HepG2 (cell line): Measurements from ENCODE around the gene STX10. TPM values are rescaled to one million over a fixed set of nuclear protein-coding genes. Genes with fewer than 3 reads are reported as not detected.

Experiments
- KIAA2018 ChIP-seq: sonication (generic); formaldehyde crosslinking; IDR thresholded peaks from 2 replicates; pipeline ENCODE4 v1.5.0; 2020; ENCODE audit warnings: mild to moderate bottlenecking, missing genetic modification reagents, borderline replicate concordance
- PRDM10 ChIP-seq: sonication (generic); formaldehyde crosslinking; IDR thresholded peaks from 2 replicates; pipeline ENCODE4 v1.4.0; 2020; ENCODE audit warnings: low read depth, missing genetic modification reagents
- SSRP1 ChIP-seq: IDR thresholded peaks from 2 replicates; pipeline ENCODE4 v1.6.1; 2016; ENCODE audit warnings: control low read depth
- ZBTB38 ChIP-seq: sonication (generic); formaldehyde crosslinking; IDR thresholded peaks from 2 replicates; pipeline ENCODE4 v1.5.1; 2020; ENCODE audit warnings: mild to moderate bottlenecking, missing genetic modification reagents
- ZIK1 ChIP-seq: sonication (generic); formaldehyde crosslinking; IDR thresholded peaks from 2 replicates; pipeline ENCODE4 v1.5.0; 2020; ENCODE audit warnings: mild to moderate bottlenecking, low read depth, missing genetic modification reagents, borderline replicate concordance
- ZKSCAN5 ChIP-seq: sonication (generic); formaldehyde crosslinking; IDR thresholded peaks from 2 replicates; pipeline ENCODE4 v1.5.1; 2020; ENCODE audit warnings: mild to moderate bottlenecking, missing genetic modification reagents
- ZNF7 ChIP-seq: IDR thresholded peaks from 2 replicates; pipeline ENCODE4 v1.6.1; 2016; ENCODE audit warnings: missing biosample characterization, missing genetic modification reagents
- ZSCAN20 ChIP-seq: sonication (generic); formaldehyde crosslinking; IDR thresholded peaks from 2 replicates; pipeline ENCODE4 v1.4.0; 2020; ENCODE audit warnings: missing genetic modification reagents, mild to moderate bottlenecking, borderline replicate concordance
- polyA plus RNA-seq, 8 experiments: library from polyadenylated mRNA; depleted of rRNA in 3 of 8; stranded (reverse) in 7 of 8; unstranded in 1 of 8; fragments of >200 nt; fragmentation: Illumina TruSeq in 4 of 8; extraction: Trizol in 4 of 8; gene quantifications; 2 replicates each; pipeline versions ENCODE4 v1.2.1 to v1.2.3, GENCODE V29; 2011 to 2016; ENCODE audit warnings: low read depth in 4 of 8, missing spikeins in 1 of 8, mixed read lengths in 1 of 8; ENCODE audit not compliant: insufficient read depth in 1 of 8
- total RNA-seq, 5 experiments: library from RNA; depleted of rRNA; stranded (reverse); fragments of >200 nt; fragmentation: Illumina TruSeq; extraction: Trizol; gene quantifications; 2 replicates each; pipeline ENCODE4 v1.2.3, GENCODE V29; 2016; ENCODE audit warnings: low read depth in 1 of 5
- TF ChIP-seq, protein P1 (sequence below): sonication (generic); formaldehyde crosslinking; IDR thresholded peaks from 2 replicates; pipeline ENCODE4 v1.5.0; 2020; ENCODE audit warnings: mild to moderate bottlenecking, missing genetic modification reagents
- TF ChIP-seq, protein P2 (sequence below): sonication (generic); formaldehyde crosslinking; IDR thresholded peaks from 2 replicates; pipeline ENCODE4 v1.4.0; 2020; ENCODE audit warnings: mild to moderate bottlenecking, missing genetic modification reagents

STX10 gene
- total and polyA plus RNA-seq, 2 of the 13 experiments (the other 11 are each of a cell fraction or from before 2014, with no cell fraction given): 47.9 to 66.4 TPM

DNA sequence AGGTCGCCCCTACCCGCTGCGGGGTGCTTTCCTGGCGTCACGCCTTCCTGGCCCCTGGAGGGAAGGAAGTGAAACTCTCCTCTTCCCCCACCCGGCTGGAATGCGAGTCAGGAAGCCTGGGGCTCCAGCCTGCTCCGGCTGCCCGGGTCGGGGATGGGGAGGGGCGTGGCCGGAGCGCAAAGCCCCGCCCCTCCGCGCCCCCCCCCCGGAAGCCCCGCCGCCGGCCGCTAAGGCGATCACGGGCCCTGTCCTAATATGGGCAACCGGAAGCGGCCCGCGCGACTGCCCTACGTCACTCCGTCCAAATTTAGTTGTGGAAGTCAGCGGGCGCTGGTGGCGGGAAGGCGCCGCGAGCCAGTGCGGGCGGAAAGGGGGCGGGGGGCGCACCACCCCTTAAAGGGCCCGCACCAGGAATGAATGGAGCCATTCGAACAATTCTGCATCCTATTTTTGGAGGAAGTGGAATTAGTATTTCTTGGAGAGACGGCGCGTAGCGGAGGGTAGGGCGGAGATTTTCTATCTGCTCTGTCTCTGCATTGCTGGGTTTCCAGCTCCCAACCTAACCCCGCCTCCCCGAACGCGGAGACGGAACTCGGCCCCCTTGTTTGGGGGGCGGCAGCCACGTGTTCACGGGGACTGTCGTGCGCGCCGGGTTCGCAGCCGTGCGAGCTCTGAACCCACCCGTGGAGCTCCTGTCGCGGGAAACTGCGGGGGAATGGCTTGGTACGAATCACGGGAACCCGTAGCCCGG lies 1.6 kb upstream of the STX10 start (continued):
- TF ChIP-seq ZSCAN20 (CRISPR knock-in tag) (no peak), ZBTB38 (CRISPR knock-in tag) (no peak), SSRP1 (CRISPR knock-in tag) (no peak), PRDM10 (0 out of 2 replicates have a peak, but pooled peaks have one; percentile 62), ZKSCAN5 (CRISPR knock-in tag) (no peak), ZIK1 (peak; percentile 58; the same call in 1 of the 2 replicates), ZNF7 (no peak), KIAA2018 (no peak)
- TF ChIP-seq, protein P1, sequence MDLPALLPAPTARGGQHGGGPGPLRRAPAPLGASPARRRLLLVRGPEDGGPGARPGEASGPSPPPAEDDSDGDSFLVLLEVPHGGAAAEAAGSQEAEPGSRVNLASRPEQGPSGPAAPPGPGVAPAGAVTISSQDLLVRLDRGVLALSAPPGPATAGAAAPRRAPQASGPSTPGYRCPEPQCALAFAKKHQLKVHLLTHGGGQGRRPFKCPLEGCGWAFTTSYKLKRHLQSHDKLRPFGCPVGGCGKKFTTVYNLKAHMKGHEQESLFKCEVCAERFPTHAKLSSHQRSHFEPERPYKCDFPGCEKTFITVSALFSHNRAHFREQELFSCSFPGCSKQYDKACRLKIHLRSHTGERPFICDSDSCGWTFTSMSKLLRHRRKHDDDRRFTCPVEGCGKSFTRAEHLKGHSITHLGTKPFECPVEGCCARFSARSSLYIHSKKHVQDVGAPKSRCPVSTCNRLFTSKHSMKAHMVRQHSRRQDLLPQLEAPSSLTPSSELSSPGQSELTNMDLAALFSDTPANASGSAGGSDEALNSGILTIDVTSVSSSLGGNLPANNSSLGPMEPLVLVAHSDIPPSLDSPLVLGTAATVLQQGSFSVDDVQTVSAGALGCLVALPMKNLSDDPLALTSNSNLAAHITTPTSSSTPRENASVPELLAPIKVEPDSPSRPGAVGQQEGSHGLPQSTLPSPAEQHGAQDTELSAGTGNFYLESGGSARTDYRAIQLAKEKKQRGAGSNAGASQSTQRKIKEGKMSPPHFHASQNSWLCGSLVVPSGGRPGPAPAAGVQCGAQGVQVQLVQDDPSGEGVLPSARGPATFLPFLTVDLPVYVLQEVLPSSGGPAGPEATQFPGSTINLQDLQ (CRISPR knock-in tag): no peak; the same call in 1 of the 2 replicates
- TF ChIP-seq, protein P2, sequence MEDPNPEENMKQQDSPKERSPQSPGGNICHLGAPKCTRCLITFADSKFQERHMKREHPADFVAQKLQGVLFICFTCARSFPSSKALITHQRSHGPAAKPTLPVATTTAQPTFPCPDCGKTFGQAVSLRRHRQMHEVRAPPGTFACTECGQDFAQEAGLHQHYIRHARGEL: no peak
